Ovary (tissue), 7 donors: ENCODE results near the gene CCR5AS.

ENCODE experiments used
- DNase-seq, 5 donors: peaks; one replicate each; pipeline ENCODE4 v3.0.0-alpha.2; 2019 to 2020
- H3K27ac ChIP-seq, 2 donors: fragments of 200-600 bp; one replicate each; pipeline versions ENCODE4 v1.5.1 to v1.8.0; 2019 to 2022
- H3K27me3 ChIP-seq: fragments of 200-600 bp; one replicate; pipeline ENCODE4 v1.8.0; 2022
- H3K36me3 ChIP-seq: fragments of 200-600 bp; sonication (generic); one replicate; pipeline ENCODE4 v1.5.1; 2019
- H3K4me1 ChIP-seq: one replicate; pipeline ENCODE4 v1.8.1; 2013; ENCODE audit warnings: mild to moderate bottlenecking, moderate library complexity; ENCODE audit not compliant: insufficient read depth
- H3K4me3 ChIP-seq: fragments of 200-600 bp; sonication (generic); one replicate; pipeline ENCODE4 v1.5.1; 2017
- H3K9me3 ChIP-seq, 2 donors: fragments of 200-600 bp in 1 of 2; sonication (generic) in 1 of 2; one replicate each; pipeline versions ENCODE4 v1.5.1 to v1.8.1; 2013 to 2019; ENCODE audit warnings: mild to moderate bottlenecking in 1 of 2, moderate library complexity in 1 of 2
- CTCF ChIP-seq, 3 donors: fragments of 450-650 bp in 2 of 3; fragments of 200-600 bp in 1 of 3; IDR thresholded peaks; one replicate each; pipeline versions ENCODE4 v1.5.1 to v1.8.0; 2016 to 2022; ENCODE audit warnings: antibody characterized with exemption in 3 of 3, mild to moderate bottlenecking in 1 of 3
- EP300 ChIP-seq: sonication (generic); formaldehyde crosslinking; IDR thresholded peaks from one replicate; pipeline ENCODE4 v1.6.1; 2017; ENCODE audit warnings: antibody characterized with exemption
- POLR2A ChIP-seq: fragments of 450-650 bp; IDR thresholded peaks from one replicate; pipeline ENCODE4 v1.6.1; 2017; ENCODE audit warnings: antibody characterized with exemption, mild to moderate bottlenecking, moderate library complexity
- WGBS, 3 donors: extraction: QIAGEN DNeasy Blood & Tissue Kit in 1 of 3; methylation state at CpG; one replicate each; pipeline versions ENCODE4 v1.1.5 to v1.1.7; 2013 to 2017; 5-methylcytosine and 5-hydroxymethylcytosine counted together
- intact Hi-C, 4 donors: fragments of 100-400 bp; cut with DNase I; formaldehyde crosslinking; loops; one replicate each; pipeline versions ENCODE4 v1.11.0 to v1.15.1; 2022 to 2023
- donor health status: DM: no; HTN: no; CAD: no; lungs with moderate emphysema.
- donor health status: DM: no; HTN: no; CAD: no.
- donor health status: Bipolar disorder and iron deficiency.
- donor health status: DM: no; HTN: no; CAD: no.
- donor health status: DM: yes; HTN: yes; CAD: no.

The CCR5AS gene

GRCh38 chr3:46375814-46376213 is 31.1 kb downstream of the CCR5AS start:
- 20 to 26% (median 23%) methylated on average over 2 of the region's 2 CpGs for WGBS, 3 donors
- H3K27me3 ChIP-seq = no peaks in the 10 kb centered on the region
- no peaks in the 10 kb centered on the region for H3K36me3 ChIP-seq
- TF ChIP-seq POLR2A (no peak), CTCF (IDR thresholded peaks at IDR 0.05) (no peak), EP300 (no peak)
- no peak overlapping the region for H3K4me3 ChIP-seq
- no peaks in the 10 kb centered on the region for H3K9me3 ChIP-seq
- no peak for DNase-seq
- H3K4me1 ChIP-seq = peaks cover 4% of the 10 kb centered on the region
- H3K27ac ChIP-seq = no peak overlapping the region
- intact Hi-C loops = no loop called here

- no peak overlapping the region for H3K4me3 ChIP-seq
- WGBS, 3 donors = 69 to 77% (median 71%) methylated on average over 2 of the region's 2 CpGs
- no peaks in the 10 kb centered on the region for H3K27me3 ChIP-seq
- DNase-seq = no peak
- H3K4me1 ChIP-seq = no peaks in the 10 kb centered on the region
- no peak for TF ChIP-seq POLR2A
- TF ChIP-seq CTCF (IDR thresholded peaks at IDR 0.05) = no peak
- TF ChIP-seq EP300 = no peak
- no peak overlapping the region for H3K27ac ChIP-seq
- no peaks in the 10 kb centered on the region for H3K9me3 ChIP-seq
- H3K36me3 ChIP-seq = no peaks in the 10 kb centered on the region
- intact Hi-C loops = no loop called here
Measured at GRCh38 chr3:46375218-46375617, 31.6 kb downstream of the CCR5AS start.

GRCh38 chr3:46374755-46375154 is 32.1 kb downstream of the CCR5AS start:
- no peak for TF ChIP-seq CTCF (IDR thresholded peaks at IDR 0.05)
- no peak for TF ChIP-seq EP300
- no peak for TF ChIP-seq POLR2A
- Histone ChIP-seq H3K4me1 (no peaks in the 10 kb centered on the region), H3K4me3 (no peak overlapping the region), H3K27me3 (no peaks in the 10 kb centered on the region), H3K27ac (no peak overlapping the region), H3K36me3 (no peaks in the 10 kb centered on the region), H3K9me3 (no peaks in the 10 kb centered on the region)
- 56 to 74% (median 62%) methylated on average over 3 of the region's 3 CpGs for WGBS, 3 donors
- intact Hi-C loops = no loop called here
- no peak for DNase-seq

- WGBS, 3 donors = 87 to 88% (median 87%) methylated on average over 9 of the region's 9 CpGs
- Histone ChIP-seq H3K4me3 (no peak overlapping the region), H3K27me3 (no peaks in the 10 kb centered on the region), H3K9me3 (no peaks in the 10 kb centered on the region), H3K27ac (no peak overlapping the region), H3K36me3 (no peaks in the 10 kb centered on the region), H3K4me1 (no peaks in the 10 kb centered on the region)
- no peak for DNase-seq
- TF ChIP-seq CTCF (IDR thresholded peaks at IDR 0.05) (no peak), POLR2A (no peak)
- intact Hi-C loops = no loop called here
Measured at GRCh38 chr3:46372492-46373359, 34.1 kb downstream of the CCR5AS start.
